Mesodermal cell (in vitro differentiated cells): Measurements from ENCODE around the gene MYO7B.

Source experiments
- H3K27ac ChIP-seq: 2 replicates; pipeline ENCODE4 v1.7.0; 2013; ENCODE audit warnings: mild to moderate bottlenecking, low read depth, low read length, moderate library complexity; ENCODE audit not compliant: severe bottlenecking
- H3K36me3 ChIP-seq: 2 replicates; pipeline ENCODE4 v1.7.1; 2013; ENCODE audit warnings: mild to moderate bottlenecking, low read length, moderate library complexity; ENCODE audit not compliant: control insufficient read depth, insufficient read depth
- H3K4me1 ChIP-seq: one replicate; pipeline ENCODE4 v1.7.1; 2013; ENCODE audit warnings: mild to moderate bottlenecking, low read length; ENCODE audit not compliant: insufficient read depth, control insufficient read depth, poor library complexity, severe bottlenecking
- H3K4me3 ChIP-seq: 2 replicates; pipeline ENCODE4 v1.7.0; 2013; ENCODE audit warnings: low read length, control low read depth, mild to moderate bottlenecking; ENCODE audit not compliant: insufficient read depth, poor library complexity, severe bottlenecking; ENCODE audit errors: extremely low read depth
- H3K9me3 ChIP-seq: 2 replicates; pipeline ENCODE4 v1.7.1; 2013; ENCODE audit warnings: mild to moderate bottlenecking, low read length, moderate library complexity; ENCODE audit not compliant: control insufficient read depth
- WGBS, 2 experiments: methylation state at CpG; one replicate each; pipeline ENCODE4 v1.1.5; 2013; ENCODE audit warnings: missing lambda C conversion rate in 2 of 2; ENCODE audit not compliant: insufficient coverage in 2 of 2; 5-methylcytosine and 5-hydroxymethylcytosine counted together

Gene MYO7B

GRCh38 chr2:127580167-127581049 lies 44.9 kb downstream of the MYO7B start:
- peaks cover 4% of the 10 kb centered on the region for H3K4me1 ChIP-seq
- WGBS, 2 experiments = 90 to 97% methylated on average over 17 to 18 of the region's 24 CpGs
- no peak overlapping the region for H3K27ac ChIP-seq
- H3K4me3 ChIP-seq = no peak overlapping the region
- no peaks in the 10 kb centered on the region for H3K36me3 ChIP-seq
- H3K9me3 ChIP-seq = no peaks in the 10 kb centered on the region

DNA sequence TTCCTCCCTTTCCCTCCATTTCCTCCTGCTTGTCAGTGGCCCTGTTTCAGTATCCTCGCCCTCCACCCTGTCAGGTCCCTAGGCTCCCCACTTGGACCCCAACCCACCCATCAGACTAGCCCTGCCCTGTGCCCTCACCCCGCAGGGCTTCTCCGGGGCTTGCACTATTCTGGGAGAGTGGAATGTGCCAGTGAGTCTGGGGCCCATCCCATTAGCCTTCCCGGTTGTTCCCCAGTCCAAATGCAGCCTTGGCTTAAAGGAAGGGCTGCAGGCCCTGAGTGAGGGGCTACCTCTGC lies 45.5 kb downstream of the MYO7B start:
- Histone ChIP-seq H3K4me1 (peaks cover 4% of the 10 kb centered on the region), H3K27ac (no peak overlapping the region), H3K9me3 (no peaks in the 10 kb centered on the region), H3K36me3 (no peaks in the 10 kb centered on the region), H3K4me3 (no peak overlapping the region)
- 86 to 92% methylated on average over 2 to 4 of the region's 4 CpGs for WGBS, 2 experiments

DNA sequence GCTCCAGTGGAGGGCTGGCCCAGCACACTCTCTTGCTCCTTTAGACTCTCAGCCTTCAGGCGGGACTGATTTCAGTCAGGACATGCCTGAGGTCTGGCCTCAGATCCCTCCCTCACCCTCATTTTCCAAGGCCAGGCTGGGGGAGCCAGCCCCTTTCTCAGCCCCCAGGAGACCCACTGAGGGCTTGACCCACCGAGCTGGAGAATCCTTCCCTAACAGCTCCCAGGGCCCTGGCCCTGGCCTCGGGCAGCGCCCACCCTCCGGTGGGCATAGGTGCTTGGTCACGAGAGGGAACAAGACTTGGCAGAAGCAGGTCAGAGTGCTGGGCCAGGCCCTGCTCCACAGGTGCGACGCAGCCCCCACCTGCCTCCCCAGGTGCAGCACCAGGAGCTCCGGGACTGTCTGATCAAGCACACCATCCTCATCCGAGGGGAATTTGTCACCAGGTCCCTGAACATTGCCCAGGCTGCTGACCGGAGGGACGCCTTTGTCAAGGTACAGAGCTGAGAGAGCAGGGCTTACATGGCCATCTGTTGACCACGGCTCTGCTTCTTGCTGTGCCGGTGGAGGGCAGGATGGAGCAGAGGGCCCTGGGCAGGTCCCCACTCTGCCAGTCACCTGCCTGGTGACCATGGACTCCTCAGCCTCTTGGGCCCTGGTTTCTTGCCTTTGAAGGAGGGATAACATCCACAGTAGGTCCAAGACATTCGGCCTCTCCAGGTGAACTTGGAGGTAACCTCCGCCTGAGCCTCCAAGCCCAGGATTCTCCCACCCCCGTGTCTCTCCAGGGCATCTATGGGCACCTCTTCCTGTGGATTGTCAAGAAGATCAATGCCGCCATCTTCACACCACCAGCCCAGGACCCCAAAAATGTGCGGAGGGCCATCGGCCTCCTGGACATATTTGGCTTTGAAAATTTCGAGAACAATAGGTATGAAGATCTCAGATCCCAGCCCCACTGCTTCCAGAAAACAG lies 46.3 kb downstream of the MYO7B start:
- no peaks in the 10 kb centered on the region for H3K4me1 ChIP-seq
- H3K9me3 ChIP-seq = no peaks in the 10 kb centered on the region
- no peaks in the 10 kb centered on the region for H3K36me3 ChIP-seq
- no peak overlapping the region for H3K27ac ChIP-seq
- no peak overlapping the region for H3K4me3 ChIP-seq
- 91 to 93% methylated on average over 15 to 19 of the region's 21 CpGs for WGBS, 2 experiments

DNA sequence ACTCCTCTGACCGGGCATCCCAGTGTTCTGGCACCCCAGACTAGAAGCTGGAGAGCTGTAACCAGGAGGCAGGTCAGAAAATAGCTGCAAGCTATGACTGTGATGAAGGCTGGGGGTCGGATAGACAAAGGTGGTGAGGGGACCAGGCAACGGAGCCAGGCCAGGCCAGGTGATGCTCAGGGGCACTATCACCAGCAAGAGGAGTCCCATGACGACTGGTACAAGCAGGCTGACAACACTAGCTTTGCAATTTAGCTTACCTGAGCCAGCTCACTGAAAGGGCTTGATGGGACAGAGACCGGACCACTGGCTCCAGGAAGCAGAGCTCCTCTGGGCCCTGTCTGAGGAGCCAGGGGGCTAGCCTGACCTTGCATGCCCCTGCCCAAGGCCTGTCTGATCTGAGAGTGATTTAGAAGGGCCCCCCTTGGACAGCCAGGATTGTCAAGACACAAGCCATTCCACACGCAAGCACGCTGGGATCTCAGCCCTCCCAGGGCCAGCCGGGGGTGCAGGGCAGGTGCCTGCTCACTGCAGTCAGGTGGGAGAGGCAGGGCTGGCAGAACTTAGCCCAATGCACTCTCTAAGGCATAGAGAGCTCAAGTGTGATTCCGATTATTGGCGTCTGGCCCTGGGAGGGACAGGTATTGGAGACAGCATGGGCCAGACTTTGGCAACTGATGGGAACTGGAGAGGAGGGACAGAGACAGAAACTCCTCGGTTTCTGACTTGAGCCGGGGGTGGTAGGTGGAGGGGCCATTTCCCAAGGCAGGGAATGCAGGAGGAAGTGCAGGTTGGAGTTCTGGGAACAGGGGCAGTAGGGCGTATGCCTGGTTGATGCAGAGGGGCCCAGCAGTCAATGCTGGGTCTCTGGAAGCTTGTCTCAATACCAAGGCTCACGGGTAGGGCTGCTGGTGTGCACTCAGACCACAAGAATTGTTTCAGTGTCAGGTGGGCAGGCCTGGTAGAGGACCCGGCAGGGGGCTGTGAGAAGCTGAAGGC lies 47.7 kb downstream of the MYO7B start:
- no peaks in the 10 kb centered on the region for H3K36me3 ChIP-seq
- H3K4me1 ChIP-seq = no peaks in the 10 kb centered on the region
- no peak overlapping the region for H3K27ac ChIP-seq
- H3K9me3 ChIP-seq = no peaks in the 10 kb centered on the region
- 87 to 90% methylated on average over 15 of the region's 15 CpGs for WGBS, 2 experiments
- H3K4me3 ChIP-seq = no peak overlapping the region

- H3K9me3 ChIP-seq = no peaks in the 10 kb centered on the region
- no peaks in the 10 kb centered on the region for H3K4me1 ChIP-seq
- H3K4me3 ChIP-seq = no peak overlapping the region
- no peaks in the 10 kb centered on the region for H3K36me3 ChIP-seq
- no peak overlapping the region for H3K27ac ChIP-seq
- WGBS, 2 experiments = 97 to 98% methylated on average over 14 of the region's 14 CpGs
These were observed 48.6 kb downstream of the MYO7B start for GRCh38 chr2:127584047-127584446.

DNA sequence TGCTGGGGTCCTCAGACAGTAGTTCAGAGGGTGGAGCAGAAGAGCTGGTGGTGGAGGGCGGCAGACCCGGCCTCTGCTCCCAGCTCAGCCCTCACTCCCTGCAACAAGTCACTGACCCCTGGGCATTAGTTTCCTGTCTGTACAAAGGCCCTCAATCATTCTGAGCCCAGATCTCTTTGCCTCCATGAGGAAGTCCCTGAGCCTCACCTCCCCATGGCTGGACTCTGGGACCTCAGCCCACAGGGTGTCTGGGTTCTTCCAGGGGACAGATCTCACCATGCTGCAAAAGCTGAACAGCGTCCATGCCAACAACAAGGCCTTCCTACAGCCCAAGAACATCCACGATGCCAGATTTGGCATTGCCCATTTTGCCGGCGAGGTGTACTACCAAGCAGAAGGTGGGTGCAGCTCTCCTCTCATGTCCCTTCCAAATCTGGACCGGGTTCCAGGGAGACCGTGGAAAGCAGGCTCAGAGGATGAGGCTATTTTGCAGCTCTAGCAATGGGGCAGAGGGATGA lies 49.1 kb downstream of the MYO7B start:
- 75 to 82% methylated on average over 7 to 8 of the region's 8 CpGs for whole genome bisulfite sequencing, 2 experiments
- Histone ChIP-seq H3K9me3 (no peaks in the 10 kb centered on the region), H3K4me1 (no peaks in the 10 kb centered on the region), H3K36me3 (no peaks in the 10 kb centered on the region), H3K27ac (no peak overlapping the region), H3K4me3 (no peak overlapping the region)

- no peak overlapping the region for H3K4me3 ChIP-seq
- H3K27ac ChIP-seq = no peak overlapping the region
- 92 to 95% methylated on average over 2 to 5 of the region's 5 CpGs for WGBS, 2 experiments
- H3K4me1 ChIP-seq = no peaks in the 10 kb centered on the region
- H3K9me3 ChIP-seq = no peaks in the 10 kb centered on the region
- no peaks in the 10 kb centered on the region for H3K36me3 ChIP-seq
These were observed 49.9 kb downstream of the MYO7B start for GRCh38 chr2:127585270-127585807.

DNA sequence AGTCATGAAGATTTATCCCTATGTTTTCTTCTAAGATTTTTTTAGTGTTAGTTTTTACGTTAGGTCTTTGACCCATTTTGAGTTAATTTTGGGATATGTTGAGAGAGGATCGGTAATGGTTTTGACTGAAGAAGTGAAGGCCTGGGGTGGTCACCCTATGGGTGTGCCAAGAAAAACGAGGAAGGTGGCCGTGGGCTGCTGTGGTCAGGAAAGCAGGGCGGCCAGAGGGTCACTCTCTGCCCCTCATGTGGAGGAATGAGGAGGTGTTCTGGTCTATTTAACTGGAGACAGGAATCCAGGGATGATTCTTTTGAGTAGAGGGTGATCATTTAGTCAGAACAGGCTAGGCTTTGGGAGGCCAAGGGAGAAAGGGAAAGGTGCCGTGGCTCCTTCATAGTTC lies 50.7 kb downstream of the MYO7B start:
- Histone ChIP-seq H3K4me1 (no peaks in the 10 kb centered on the region), H3K27ac (no peak overlapping the region), H3K36me3 (no peaks in the 10 kb centered on the region), H3K4me3 (no peak overlapping the region), H3K9me3 (no peaks in the 10 kb centered on the region)
- 82 to 86% methylated on average over 5 to 6 of the region's 6 CpGs for WGBS, 2 experiments

GRCh38 chr2:127586746-127587295 lies 51.3 kb downstream of the MYO7B start:
- 81 to 90% methylated on average over 3 to 4 of the region's 4 CpGs for WGBS, 2 experiments
- Histone ChIP-seq H3K27ac (no peak overlapping the region), H3K4me1 (no peaks in the 10 kb centered on the region)

More at GRCh38 chr2:127586746-127587295, 51.3 kb downstream of the MYO7B start:
- Histone ChIP-seq H3K36me3 (no peaks in the 10 kb centered on the region), H3K4me3 (no peak overlapping the region), H3K9me3 (no peaks in the 10 kb centered on the region)
